HG03571 (cell line): ENCODE data around the gene FOXD4.
"Not testable (repeated sequence)": the region's sequence is repeated elsewhere in the genome, so short reads cannot be mapped to it uniquely, and the experiment has no call there.

ENCODE experiments used
- ATAC-seq: cut with Tn5 transposase; IDR thresholded peaks from one replicate; pipeline ENCODE4 v1.9.1; 2021; ENCODE audit not compliant: unreplicated experiment

Gene FOXD4

GRCh38 chr9:117995-118467, at the start of gene FOXD4:
Gene FOXD4 (minus strand): TSS chr9:118417. CDS start chr9:118119, 298 bp downstream.
- not testable (repeated sequence) for ATAC-seq

GRCh38 chr9:159871-160270, 41.7 kb upstream of the FOXD4 start:
- not testable (repeated sequence) for ATAC-seq

- ATAC-seq = not testable (repeated sequence)
These were observed 33.0 kb upstream of the FOXD4 start for GRCh38 chr9:151173-151572.

GRCh38 chr9:139880-140279, 21.7 kb upstream of the FOXD4 start:
- not testable (repeated sequence) for ATAC-seq

- ATAC-seq = not testable (repeated sequence)
These were observed 848 bp downstream of the FOXD4 start for GRCh38 chr9:117144-117994.

GRCh38 chr9:116239-117077, 1.8 kb downstream of the FOXD4 start:
- ATAC-seq = not testable (repeated sequence)

- ATAC-seq = not testable (repeated sequence)
These were observed 3.1 kb downstream of the FOXD4 start for GRCh38 chr9:115118-115451.

- ATAC-seq = not testable (repeated sequence)
These were observed 3.7 kb downstream of the FOXD4 start for GRCh38 chr9:114267-115117.

GRCh38 chr9:113468-114266, 4.5 kb downstream of the FOXD4 start:
- not testable (repeated sequence) for ATAC-seq

GRCh38 chr9:112589-113467, 5.4 kb downstream of the FOXD4 start:
- not testable (repeated sequence) for ATAC-seq

GRCh38 chr9:110672-111071, 7.5 kb downstream of the FOXD4 start:
- ATAC-seq = not testable (repeated sequence)

GRCh38 chr9:109540-109939, 8.7 kb downstream of the FOXD4 start:
- ATAC-seq = not testable (repeated sequence)

- ATAC-seq = not testable (repeated sequence)
These were observed 9.3 kb downstream of the FOXD4 start for GRCh38 chr9:108742-109495.

- ATAC-seq = not testable (repeated sequence)
These were observed 12.2 kb downstream of the FOXD4 start for GRCh38 chr9:105991-106390.

GRCh38 chr9:100430-100829, 17.8 kb downstream of the FOXD4 start:
- ATAC-seq = not testable (repeated sequence)

- not testable (repeated sequence) for ATAC-seq
These were observed 18.4 kb downstream of the FOXD4 start for GRCh38 chr9:99867-100266.

GRCh38 chr9:98775-99174, 19.4 kb downstream of the FOXD4 start:
- not testable (repeated sequence) for ATAC-seq

GRCh38 chr9:94992-95391, 23.2 kb downstream of the FOXD4 start:
- not testable (repeated sequence) for ATAC-seq
